ENCODE measurements around the gene ZNF580. TPM values are rescaled to one million over a fixed set of nuclear protein-coding genes. Genes with fewer than 3 reads are reported as not detected.
A peak's percentile ranks its signal among the peaks of the same experiment; 100 is the strongest.

Gene ZNF580
- total and polyA plus RNA-seq, 10 of the 15 experiments (the other 5 are each of a cell fraction or from before 2014, with no cell fraction given), result 2.3 to 31.8 (median 10.0) TPM

GRCh38 chr19:55656988-55657747 is 16.4 kb downstream of the ZNF580 start:
- intact Hi-C loops (cut with micrococcal nuclease; ENCODE audit: unreplicated experiment) (no loop called here), in situ Hi-C loops (cut with MboI) (loop anchor here (10.0 to 25.0 kb wide), 2 partner anchors 1192 to 1520 kb away; partner anchors contain the start of genes CNOT3 and LENG9)
- FAIRE-seq (peak; percentile 78), DNase-seq (ENCODE audit: low read depth, low spot score) (no peak), ATAC-seq (peak; percentile 1; the same call in 1 of the 3 replicates)
- Histone ChIP-seq H3K36me3 (ENCODE audit: control insufficient read depth in 2 of 2, insufficient read depth in 2 of 2, low read length in 1 of 2) (peaks cover 5 to 33% of the 10 kb centered on the region in 2 experiments), H3K27ac (ENCODE audit: control insufficient read depth, insufficient read depth) (peak overlapping the region; percentile 100), H3K4me3 (peak overlapping the region; percentile 94), H2AFZ (ENCODE audit: control insufficient read depth, low read depth, low read length) (no peak overlapping the region), H3K9me3 (replicated peaks; ENCODE audit: control insufficient read depth, insufficient read depth, low read length) (no peaks in the 10 kb centered on the region), H3K4me1 (ENCODE audit: control insufficient read depth, insufficient read depth, low read length) (peaks cover 12% of the 10 kb centered on the region), H3K9ac (ENCODE audit: control insufficient read depth, insufficient read depth, low read length) (peak overlapping the region; percentile 98), H4K20me1 (ENCODE audit: control insufficient read depth, insufficient read depth) (peaks cover 12% of the 10 kb centered on the region), H3K4me2 (ENCODE audit: control insufficient read depth, insufficient read depth) (peak overlapping the region; percentile 94), H3K79me2 (ENCODE audit: control insufficient read depth, insufficient read depth, low read length) (peaks cover 60% of the 10 kb centered on the region), H3K27me3 (replicated peaks in 1 of 2; ENCODE audit: control insufficient read depth in 2 of 2, insufficient read depth in 2 of 2, low read length in 1 of 2) (no peaks in the 10 kb centered on the region)
- ChIA-PET SMC1A (ENCODE audit: uncharacterized antibody, unreplicated experiment) (interaction anchor here (0.7 to 3.2 kb wide), 10 partner anchors 9 to 153 kb away, joined by 3 to 15 read pairs (median 4); partner anchors contain the start of gene CCDC106), CTCF (interaction anchor here (0.9 to 2.3 kb wide), 9 partner anchors 9 to 153 kb away, joined by 3 to 14 read pairs (median 4); partner anchors contain the start of gene CCDC106), POLR2A (interaction anchor here (0.5 to 2.0 kb wide), 9 partner anchors 10 to 474 kb away, joined by 3 to 9 read pairs (median 4); partner anchors contain the start of gene EPN1), RAD21 (ENCODE audit: unreplicated experiment) (interaction anchor here (0.6 to 2.3 kb wide), 7 partner anchors 10 to 152 kb away, joined by 3 to 14 read pairs (median 4); no protein-coding TSS in a partner anchor)
- TF ChIP-seq REST (IDR thresholded peaks at IDR 0.05; ENCODE audit: low read depth, low read length), result no peak
- TF ChIP-seq WRNIP1 (IDR thresholded peaks at IDR 0.05; ENCODE audit: borderline replicate concordance, low read depth, low read length), result peak; percentile 14; the same call in 1 of the 2 replicates
- peak; percentile 61 for TF ChIP-seq NFYB (IDR thresholded peaks at IDR 0.05; ENCODE audit: insufficient read depth, low read depth, low read length)
- TF ChIP-seq POLR2A (IDR thresholded peaks at IDR 0.05; ENCODE audit: low read depth, low read length), result 0 out of 2 replicates have a peak, but pooled peaks have one; percentile 30
- peak; percentile 19; the same call in 1 of the 2 replicates for TF ChIP-seq RUNX3 (IDR thresholded peaks at IDR 0.05; ENCODE audit: low read length)
- no TSS peak for BruUV-seq (replicated peaks)
- under 1% methylated on average over 18 of the region's 18 CpGs for WGBS (ENCODE audit: insufficient coverage, insufficient replicate concordance, low lambda C conversion rate, missing lambda C conversion rate)
